Skin epidermis (tissue), 12 donors: ENCODE data around the gene EXT2.

Experiments
- H3K27ac ChIP-seq, 21 experiments: fragments of 200-600 bp; sonication (generic) in 11 of 21; one replicate each; pipeline ENCODE4 v1.5.0; 2020; ENCODE audit warnings: mild to moderate bottlenecking in 3 of 21, inconsistent platforms in 2 of 21, moderate library complexity in 2 of 21
- H3K4me3 ChIP-seq, 7 experiments: fragments of 200-600 bp; sonication (generic) in 2 of 7; one replicate each; pipeline ENCODE4 v1.5.0; 2020; ENCODE audit warnings: inconsistent platforms in 2 of 7, mild to moderate bottlenecking in 2 of 7, moderate library complexity in 1 of 7

EXT2 gene

GRCh38 chr11:44127130-44127529 is 31.7 kb downstream of the EXT2 start:
- Histone ChIP-seq H3K27ac (no peak overlapping the region), H3K4me3 (no peak overlapping the region)

- no peak overlapping the region for H3K4me3 ChIP-seq
- H3K27ac ChIP-seq, result no peak overlapping the region
These were observed 33.3 kb downstream of the EXT2 start for GRCh38 chr11:44128729-44129128.

- Histone ChIP-seq H3K27ac (no peak overlapping the region), H3K4me3 (no peak overlapping the region)
These were observed 35.3 kb downstream of the EXT2 start for GRCh38 chr11:44130751-44131150.

GRCh38 chr11:44133335-44133946 is 38.0 kb downstream of the EXT2 start:
- no peak overlapping the region for H3K4me3 ChIP-seq
- H3K27ac ChIP-seq, result no peak overlapping the region

- no peak overlapping the region for H3K27ac ChIP-seq
- H3K4me3 ChIP-seq, result no peak overlapping the region
These were observed 39.1 kb downstream of the EXT2 start for GRCh38 chr11:44134625-44135024.

GRCh38 chr11:44136176-44136945 is 40.9 kb downstream of the EXT2 start:
- Histone ChIP-seq H3K4me3 (no peak overlapping the region), H3K27ac (no peak overlapping the region)

- H3K4me3 ChIP-seq, result no peak overlapping the region
- H3K27ac ChIP-seq, result no peak overlapping the region
These were observed 41.6 kb downstream of the EXT2 start for GRCh38 chr11:44137057-44137456.

- H3K27ac ChIP-seq, result no peak overlapping the region
- no peak overlapping the region for H3K4me3 ChIP-seq
These were observed 42.8 kb downstream of the EXT2 start for GRCh38 chr11:44138286-44138685.

- Histone ChIP-seq H3K4me3 (no peak overlapping the region), H3K27ac (no peak overlapping the region)
These were observed 43.5 kb downstream of the EXT2 start for GRCh38 chr11:44138980-44139379.

- Histone ChIP-seq H3K4me3 (no peak overlapping the region), H3K27ac (no peak overlapping the region)
These were observed 44.3 kb downstream of the EXT2 start for GRCh38 chr11:44139565-44140330.

GRCh38 chr11:44140372-44140771 is 44.9 kb downstream of the EXT2 start:
- Histone ChIP-seq H3K27ac (no peak overlapping the region), H3K4me3 (no peak overlapping the region)

- Histone ChIP-seq H3K4me3 (no peak overlapping the region), H3K27ac (no peak overlapping the region)
These were observed 45.3 kb downstream of the EXT2 start for GRCh38 chr11:44140805-44141204.

- Histone ChIP-seq H3K4me3 (no peak overlapping the region), H3K27ac (no peak overlapping the region)
These were observed 48.8 kb downstream of the EXT2 start for GRCh38 chr11:44143987-44144909.

GRCh38 chr11:44145011-44145775 is 49.7 kb downstream of the EXT2 start:
- H3K27ac ChIP-seq, result no peak overlapping the region
- no peak overlapping the region for H3K4me3 ChIP-seq

GRCh38 chr11:44146931-44147330 is 51.5 kb downstream of the EXT2 start:
- no peak overlapping the region for H3K4me3 ChIP-seq
- no peak overlapping the region for H3K27ac ChIP-seq

- H3K27ac ChIP-seq, result no peak overlapping the region
These were observed 52.3 kb downstream of the EXT2 start for GRCh38 chr11:44147751-44148150.

GRCh38 chr11:44149651-44150050 is 54.2 kb downstream of the EXT2 start:
- Histone ChIP-seq H3K4me3 (no peak overlapping the region), H3K27ac (no peak overlapping the region)

More at GRCh38 chr11:44147751-44148150, 52.3 kb downstream of the EXT2 start:
- H3K4me3 ChIP-seq, result no peak overlapping the region

- H3K4me3 ChIP-seq, result no peak overlapping the region
- no peak overlapping the region for H3K27ac ChIP-seq
These were observed 54.9 kb downstream of the EXT2 start for GRCh38 chr11:44150401-44150800.

- Histone ChIP-seq H3K4me3 (no peak overlapping the region), H3K27ac (no peak overlapping the region)
These were observed 61.5 kb downstream of the EXT2 start for GRCh38 chr11:44157019-44157418.
